ENCODE data around the gene ANKRD36C.
"Not testable (repeated sequence)": the region's sequence is repeated elsewhere in the genome, so short reads cannot be mapped to it uniquely, and the experiment has no call there.

DNA sequence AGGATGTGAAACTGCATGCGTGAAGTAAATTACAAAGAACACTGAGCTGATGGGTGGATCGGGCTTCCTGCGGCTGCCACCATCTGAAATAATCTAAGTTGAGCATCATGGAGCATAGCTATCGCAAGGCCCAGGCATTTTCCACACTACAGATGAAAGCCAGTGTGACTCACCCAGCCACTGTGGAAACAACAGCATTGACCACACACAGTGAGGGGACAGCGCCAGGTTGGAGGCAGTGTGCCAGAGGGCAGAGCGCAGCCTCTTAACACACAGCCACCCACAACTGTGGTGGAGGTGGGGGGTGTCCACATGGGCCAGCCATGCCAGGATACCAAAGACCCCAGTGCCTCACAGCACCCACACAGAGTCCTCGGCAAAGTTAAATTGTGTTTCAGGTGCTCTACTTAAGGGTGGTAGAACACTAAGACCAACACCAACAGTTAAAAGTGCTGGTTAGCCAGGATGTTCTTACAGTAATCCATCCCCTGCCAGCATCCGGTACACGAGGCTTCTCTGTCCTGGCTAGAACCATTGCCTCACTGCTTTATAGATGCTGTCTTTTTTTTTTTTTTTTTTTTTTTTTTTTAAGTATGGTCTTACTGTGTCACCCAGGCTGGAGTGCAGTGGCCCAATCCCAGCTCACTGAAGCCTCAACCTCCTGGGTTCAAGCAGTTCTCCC is 28.4 kb upstream of the ANKRD36C start:
- TF ChIP-seq POLR2A, CTCF (IDR thresholded peaks at IDR 0.05): not testable (repeated sequence)
